B cell (primary cell): ENCODE results near the gene PACRG. TPM values are rescaled to one million over a fixed set of nuclear protein-coding genes. Genes with fewer than 3 reads are reported as not detected.

Experiments
- ATAC-seq: fragments of 200-7000 bp; cut with Tn5 transposase; one replicate; pipeline ENCODE4 v1.10.0; 2021; ENCODE audit warnings: low read depth, mild to moderate bottlenecking, moderate number of reproducible peaks, moderate library complexity
- CTCF ChIA-PET: fragments of 350-600 bp; sonication (Branson Sonifier 250); formaldehyde crosslinking; loops from one replicate; lab custom pipeline; 2021; ENCODE audit warnings: antibody characterized with exemption, inconsistent platforms; lab: Charles Lee
- POLR2A ChIA-PET: fragments of 350-600 bp; sonication (Branson Sonifier 250); formaldehyde crosslinking; loops from one replicate; lab custom pipeline; 2021; ENCODE audit warnings: antibody characterized with exemption; lab: Charles Lee
- DNase-seq: peaks from one replicate; pipeline ENCODE4 v3.0.0; 2013
- H2AFZ ChIP-seq: 2 replicates; pipeline ENCODE4 v1.6.1; 2012; ENCODE audit warnings: mild to moderate bottlenecking, low read depth, low read length; ENCODE audit not compliant: insufficient read depth, poor library complexity, severe bottlenecking
- H3K27ac ChIP-seq, 2 donors: 1 replicate in 1 of 2; 2 replicates in 1 of 2; pipeline ENCODE4 v1.5.1; 2012 to 2013; ENCODE audit warnings: low read length in 2 of 2, mild to moderate bottlenecking in 2 of 2, moderate library complexity in 1 of 2
- H3K27me3 ChIP-seq, 4 experiments: fragments of 200-600 bp in 1 of 4; sonication (generic) in 1 of 4; replicated peaks in 1 of 4; 1 replicate in 2 of 4; 2 replicates in 2 of 4; pipeline versions ENCODE4 v1.6.1 to v1.7.0; 2013 to 2016; ENCODE audit warnings: low read length in 3 of 4, mild to moderate bottlenecking in 2 of 4, mixed read lengths in 1 of 4, moderate library complexity in 1 of 4; ENCODE audit not compliant: insufficient read depth in 4 of 4, control insufficient read depth in 3 of 4; ENCODE audit errors: control extremely low read depth in 1 of 4
- H3K36me3 ChIP-seq, 2 experiments: replicated peaks in 1 of 2; 1 replicate in 1 of 2; 2 replicates in 1 of 2; pipeline versions ENCODE4 v1.6.1 to v1.7.1; 2013; ENCODE audit warnings: low read length in 1 of 2; ENCODE audit not compliant: insufficient read depth in 2 of 2, control insufficient read depth in 1 of 2; ENCODE audit errors: control extremely low read depth in 1 of 2, extremely low read depth in 1 of 2
- H3K4me1 ChIP-seq, 2 donors: fragments of 200-600 bp in 1 of 2; sonication (generic) in 1 of 2; 1 replicate in 1 of 2; 2 replicates in 1 of 2; pipeline versions ENCODE4 v1.5.1 to v1.6.1; 2013 to 2017; ENCODE audit warnings: low read length in 2 of 2; ENCODE audit not compliant: control insufficient read depth in 2 of 2, insufficient read depth in 2 of 2
- H3K4me2 ChIP-seq: replicated peaks from 2 replicates; pipeline ENCODE3; 2012; ENCODE audit warnings: mild to moderate bottlenecking, low read depth, low read length; ENCODE audit not compliant: poor library complexity, severe bottlenecking
- H3K4me3 ChIP-seq, 5 experiments: fragments of 200-600 bp in 1 of 5; sonication (generic) in 1 of 5; 1 replicate in 3 of 5; 2 replicates in 2 of 5; pipeline versions ENCODE4 v1.5.1 to v1.7.0; 2011 to 2016; ENCODE audit warnings: low read length in 4 of 5, mild to moderate bottlenecking in 4 of 5, low read depth in 2 of 5, control low read depth in 1 of 5, moderate library complexity in 1 of 5; ENCODE audit not compliant: insufficient read depth in 1 of 5; ENCODE audit errors: control extremely low read depth in 1 of 5, extremely low read depth in 1 of 5
- H3K79me2 ChIP-seq: fragments of 200-600 bp; sonication (generic); one replicate; pipeline ENCODE4 v1.6.0; 2016; ENCODE audit warnings: low read length; ENCODE audit not compliant: control insufficient read depth, insufficient read depth
- H3K9ac ChIP-seq: fragments of 200-600 bp; sonication (generic); 2 replicates; pipeline ENCODE4 v1.6.1; 2017; ENCODE audit warnings: mild to moderate bottlenecking, low read length, moderate library complexity
- H3K9me3 ChIP-seq, 3 donors: one replicate each; pipeline versions ENCODE4 v1.6.1 to v1.7.1; 2013; ENCODE audit warnings: low read length in 2 of 3; ENCODE audit not compliant: control insufficient read depth in 2 of 3, insufficient read depth in 1 of 3; ENCODE audit errors: control extremely low read depth in 1 of 3
- H4K20me1 ChIP-seq: 2 replicates; pipeline ENCODE4 v1.6.0; 2012; ENCODE audit warnings: mild to moderate bottlenecking, low read length; ENCODE audit not compliant: insufficient read depth, control insufficient read depth, poor library complexity, severe bottlenecking
- H3K27ac Mint-ChIP-seq: one replicate; pipeline ENCODE4 v1.8.0; 2021; ENCODE audit warnings: mixed read lengths
- H3K27me3 Mint-ChIP-seq: one replicate; pipeline ENCODE4 v1.8.0; 2021; ENCODE audit warnings: mixed read lengths
- H3K4me1 Mint-ChIP-seq: one replicate; pipeline ENCODE4 v1.8.0; 2021; ENCODE audit warnings: mixed read lengths
- H3K4me3 Mint-ChIP-seq: one replicate; pipeline ENCODE4 v1.8.0; 2021; ENCODE audit warnings: mixed read lengths
- H3K9me3 Mint-ChIP-seq: one replicate; pipeline ENCODE4 v1.8.0; 2022; ENCODE audit warnings: mixed read lengths; ENCODE audit not compliant: insufficient read depth
- CTCF ChIP-seq: fragments of 200-600 bp; IDR thresholded peaks from one replicate; pipeline ENCODE4 v1.8.0; 2022; ENCODE audit warnings: antibody characterized with exemption, mild to moderate bottlenecking
- EZH2 ChIP-seq: IDR thresholded peaks from 2 replicates; pipeline ENCODE4 v1.6.1; 2012; ENCODE audit warnings: borderline replicate concordance, low read depth, mild to moderate bottlenecking, moderate library complexity, low read length; ENCODE audit not compliant: insufficient read depth, poor library complexity, severe bottlenecking
- WGBS: methylation state at CpG from one replicate; pipeline ENCODE4 v1.1.5; 2013; ENCODE audit warnings: missing lambda C conversion rate; ENCODE audit not compliant: insufficient coverage; 5-methylcytosine and 5-hydroxymethylcytosine counted together
- intact Hi-C: fragments of 100-400 bp; cut with micrococcal nuclease; formaldehyde crosslinking; loops from one replicate; pipeline ENCODE4 v1.10.0; 2022
- polyA plus RNA-seq: library from polyadenylated mRNA; depleted of rRNA; stranded (reverse); fragments of >200 nt; gene quantifications from 2 replicates; pipeline ENCODE4 v1.2.3, GENCODE V29; 2012
- total RNA-seq, 2 donors: library from RNA; stranded (reverse); fragments of 120-200 nt in 1 of 2; gene quantifications; 1 replicate in 1 of 2; 2 replicates in 1 of 2; pipeline versions ENCODE4 v1.2.3 to v1.2.4, GENCODE V29; 2013 to 2022

Gene PACRG
- total and polyA plus RNA-seq, 2 donors (not counting 1 experiment from before 2014, with no cell fraction given), result not detected

GRCh38 chr6:162962093-162962492 lies 234.3 kb downstream of the PACRG start:
- H3K9me3 ChIP-seq, result peaks cover 0 to 3% (median 0%) of the 10 kb centered on the region in 3 donors
- no peak for TF ChIP-seq EZH2
- Mint-ChIP-seq H3K27ac (no peak overlapping the region), H3K4me1 (no peaks in the 10 kb centered on the region), H3K4me3 (no peak overlapping the region), H3K27me3 (no peaks in the 10 kb centered on the region), H3K9me3 (no peaks in the 10 kb centered on the region)
- no peaks in the 10 kb centered on the region for H3K27me3 ChIP-seq
- ChIA-PET CTCF (no interaction called here), POLR2A (no interaction called here)
- H3K4me2 ChIP-seq, result no peak overlapping the region
- H3K9ac ChIP-seq, result no peak overlapping the region
- H2AFZ ChIP-seq, result no peak overlapping the region
- no peaks in the 10 kb centered on the region for H3K36me3 ChIP-seq
- H3K4me1 ChIP-seq, result no peaks in the 10 kb centered on the region
- DNase-seq (no peak), ATAC-seq (no peak)
- intact Hi-C loops, result no loop called here
- H3K27ac ChIP-seq, result no peak overlapping the region
- no peak overlapping the region for H3K4me3 ChIP-seq
- H3K79me2 ChIP-seq, result no peaks in the 10 kb centered on the region
- H4K20me1 ChIP-seq, result no peaks in the 10 kb centered on the region

- Mint-ChIP-seq H3K4me3 (no peak overlapping the region), H3K9me3 (no peaks in the 10 kb centered on the region), H3K4me1 (no peaks in the 10 kb centered on the region), H3K27ac (no peak overlapping the region), H3K27me3 (no peaks in the 10 kb centered on the region)
- Histone ChIP-seq H3K27me3 (no peaks in the 10 kb centered on the region), H3K4me2 (no peak overlapping the region), H3K4me1 (no peaks in the 10 kb centered on the region), H3K79me2 (no peaks in the 10 kb centered on the region), H3K4me3 (no peak overlapping the region), H2AFZ (no peak overlapping the region), H3K36me3 (no peaks in the 10 kb centered on the region), H4K20me1 (no peaks in the 10 kb centered on the region), H3K9me3 (peaks cover 0 to 3% (median 0%) of the 10 kb centered on the region in 3 donors), H3K9ac (no peak overlapping the region), H3K27ac (no peak overlapping the region)
- WGBS, result no CpG with 5 or more reads among the region's 1 CpG
- TF ChIP-seq EZH2 (no peak), CTCF (no peak)
- DNase-seq (no peak), ATAC-seq (no peak)
- CTCF ChIA-PET, result no interaction called here
- intact Hi-C loops, result no loop called here
- POLR2A ChIA-PET, result no interaction called here
Measured at GRCh38 chr6:162963861-162964260, 236.1 kb downstream of the PACRG start.
